Umbilical cord (tissue), 2 donors: ENCODE measurements around the gene FNBP1L. TPM values are rescaled to one million over a fixed set of nuclear protein-coding genes. Genes with fewer than 3 reads are reported as not detected.

Experiments used
- DNase-seq: peaks from one replicate; pipeline ENCODE4 v3.0.0-alpha.2; 2015; ENCODE audit warnings: low spot score
- total RNA-seq: library from RNA; depleted of rRNA; stranded (reverse); fragments of >200 nt; gene quantifications from one replicate; pipeline ENCODE4 v1.2.3, GENCODE V29; 2014; ENCODE audit warnings: low replicate concordance; ENCODE audit not compliant: insufficient read depth

Gene FNBP1L
- total RNA-seq, 1 donor from 2014 or later = 33.5 TPM

DNA sequence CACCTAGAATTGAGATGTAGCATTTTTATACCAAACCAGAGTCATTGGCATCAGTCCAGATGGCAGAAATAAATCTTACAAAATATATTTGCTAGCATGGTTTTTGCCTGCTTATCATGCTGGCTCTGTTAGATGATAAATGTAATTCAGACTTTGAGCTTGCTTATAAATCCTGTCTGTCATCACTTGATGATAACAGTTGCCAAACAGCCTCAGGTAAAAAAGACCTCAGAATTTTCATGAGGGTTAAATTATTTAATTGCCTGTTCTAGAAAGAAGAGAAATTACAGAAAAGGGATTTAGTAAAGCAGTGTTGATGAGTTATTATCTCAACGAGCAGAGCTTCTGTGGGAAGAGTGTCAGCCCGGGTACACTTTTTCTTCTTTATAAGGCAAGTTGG, 83.3 kb downstream of the FNBP1L start:
- peak; percentile 35 for DNase-seq

DNA sequence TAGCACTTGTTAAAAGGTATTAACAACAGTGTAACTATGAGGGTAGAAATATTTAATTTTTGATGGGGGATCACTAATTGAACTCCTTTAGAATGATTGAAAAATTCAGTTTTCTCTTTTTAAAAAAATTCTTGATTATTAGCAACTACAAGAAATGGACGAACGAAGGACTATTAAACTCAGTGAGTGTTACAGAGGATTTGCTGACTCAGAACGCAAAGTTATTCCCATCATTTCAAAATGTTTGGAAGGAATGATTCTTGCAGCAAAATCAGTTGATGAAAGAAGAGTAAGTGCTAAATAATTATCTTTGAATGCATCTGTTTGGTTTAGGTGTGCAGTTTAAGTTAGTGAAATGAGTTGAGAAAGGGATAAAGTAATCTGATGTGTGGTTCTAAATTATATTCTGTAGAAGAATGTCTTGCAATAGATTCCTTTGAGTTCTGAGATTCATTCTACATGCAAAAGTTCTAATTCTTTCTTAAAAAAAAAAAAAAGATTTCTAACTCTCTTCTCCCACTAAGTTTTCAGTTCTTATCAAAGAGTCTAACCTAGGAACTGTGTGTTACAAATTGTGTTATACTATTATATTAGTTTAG, 85.0 kb downstream of the FNBP1L start:
- DNase-seq = no peak

DNA sequence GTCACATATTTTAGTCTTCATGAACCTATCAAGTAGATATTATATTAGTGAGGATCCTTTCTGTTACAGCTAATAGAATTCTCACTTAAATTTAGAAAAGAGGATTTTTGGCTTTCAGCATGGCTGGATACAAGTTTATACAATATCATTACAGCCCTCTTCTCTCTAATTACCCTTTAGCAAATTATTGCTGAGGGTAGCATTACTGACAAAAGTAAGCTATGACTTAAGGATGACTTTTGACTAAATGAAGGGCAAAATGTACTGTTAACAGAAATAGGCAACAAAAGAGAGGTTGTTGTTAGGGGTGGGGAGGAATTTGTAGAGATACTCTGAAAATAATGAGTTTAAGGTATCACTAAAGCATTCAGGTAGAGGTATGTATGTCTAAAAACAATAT, 85.8 kb downstream of the FNBP1L start:
- DNase-seq = no peak

DNA sequence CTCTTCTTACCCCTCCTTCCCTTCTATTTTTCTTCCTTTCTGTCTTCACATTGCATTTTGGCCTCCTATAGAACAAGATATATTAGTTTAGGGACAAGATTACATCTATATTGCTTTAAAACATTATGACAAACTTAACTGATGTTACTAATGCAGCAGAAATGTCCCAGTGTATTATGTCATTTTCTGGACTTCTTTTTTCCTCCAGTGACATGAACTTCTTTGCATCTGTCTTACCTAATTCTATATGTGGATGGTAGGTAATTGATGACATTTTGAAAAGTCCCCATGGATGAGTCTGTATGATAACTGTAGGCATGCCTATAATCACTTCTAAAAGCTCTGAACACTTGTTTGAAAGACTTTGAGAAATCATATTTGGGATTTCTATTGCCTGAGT, 89.5 kb downstream of the FNBP1L start:
- no peak for DNase-seq

DNA sequence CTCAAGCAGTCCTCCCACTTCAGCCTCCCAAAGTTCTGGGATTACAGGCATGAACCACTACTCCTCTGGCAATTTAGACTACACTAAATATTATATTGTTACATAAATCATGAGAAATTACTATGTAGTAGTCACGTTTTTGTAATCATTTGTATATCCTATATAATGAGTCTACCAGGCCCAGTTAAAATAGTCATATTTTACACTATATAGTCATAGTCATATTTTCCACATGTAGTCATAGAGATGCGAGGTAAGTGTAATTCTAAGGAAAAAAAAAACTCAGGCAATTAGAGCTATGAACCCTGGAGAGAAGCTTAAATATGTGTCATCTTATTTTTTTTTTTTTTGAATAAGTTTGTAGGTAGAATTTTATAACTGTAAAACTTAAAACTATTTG, 90.0 kb downstream of the FNBP1L start:
- DNase-seq = no peak

DNA sequence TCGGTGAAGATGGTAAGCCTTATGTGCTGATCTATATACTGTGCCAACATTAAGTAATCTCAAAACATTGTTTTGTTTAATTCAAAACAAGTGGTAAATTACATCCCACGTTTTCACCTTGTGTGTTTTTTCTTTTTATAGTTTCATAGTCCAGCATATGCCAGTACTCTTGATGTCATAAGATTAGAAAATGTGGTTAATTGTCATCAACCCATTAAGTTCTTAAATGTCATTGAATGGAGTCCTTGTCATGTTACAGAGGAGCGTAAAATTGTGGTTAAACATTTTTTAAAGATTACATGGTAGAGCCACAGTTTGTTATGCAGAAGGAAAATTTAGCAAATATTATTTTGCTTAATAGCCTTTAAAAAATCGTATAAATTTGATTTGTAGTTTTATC, 93.1 kb downstream of the FNBP1L start:
- DNase-seq = no peak

DNA sequence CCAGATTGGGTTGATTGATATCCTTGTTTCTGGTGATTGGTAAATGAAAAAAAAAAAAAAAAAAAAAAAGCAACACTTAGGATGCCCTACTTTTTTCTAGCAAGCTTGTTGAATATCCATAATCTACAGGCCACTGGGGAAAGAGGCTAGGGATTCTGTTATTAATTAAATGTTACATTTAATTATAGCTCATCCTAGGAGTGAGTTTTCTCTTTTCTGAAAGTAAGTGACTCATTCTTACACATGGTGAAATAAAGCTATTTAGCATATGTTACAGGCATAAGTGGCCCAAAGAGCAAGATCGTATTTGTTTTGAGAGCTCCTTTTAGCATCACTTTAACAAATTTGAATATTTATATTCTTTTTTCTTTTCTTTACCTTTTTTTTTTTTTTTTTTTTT, 94.5 kb downstream of the FNBP1L start:
- DNase-seq = no peak

DNA sequence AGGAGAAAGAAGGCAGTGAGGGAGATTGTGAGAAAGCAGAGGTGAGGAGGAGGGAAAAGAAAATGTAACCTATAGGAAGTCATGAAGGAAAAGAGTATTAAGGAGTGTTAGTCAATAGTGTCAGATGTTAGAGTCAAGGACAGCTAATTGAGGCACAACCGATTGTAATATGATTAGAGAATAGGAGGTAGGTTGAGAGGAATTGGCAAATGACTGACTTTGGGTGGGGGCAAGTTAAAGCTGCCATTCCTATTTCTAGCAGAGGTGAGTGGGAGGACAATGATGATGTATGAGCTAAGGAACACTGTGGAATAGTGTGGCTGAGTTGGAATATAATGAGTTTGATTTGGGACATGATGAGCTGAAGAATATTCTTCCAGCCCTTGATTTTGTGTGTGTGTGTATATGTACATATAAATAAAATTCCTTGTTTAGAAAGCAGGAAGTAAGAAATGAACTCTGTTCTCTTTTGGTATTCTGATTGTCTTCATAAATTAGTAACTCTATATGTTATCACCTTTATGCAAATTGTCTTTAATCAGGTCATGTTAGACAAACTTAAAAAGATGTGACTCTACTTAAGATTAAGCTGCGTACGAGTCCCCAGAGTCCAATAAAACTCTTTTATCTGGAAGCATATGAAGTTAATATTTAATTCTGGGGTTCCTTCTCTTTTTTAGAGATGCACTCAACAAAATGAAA, 98.4 kb downstream of the FNBP1L start:
- DNase-seq = no peak

DNA sequence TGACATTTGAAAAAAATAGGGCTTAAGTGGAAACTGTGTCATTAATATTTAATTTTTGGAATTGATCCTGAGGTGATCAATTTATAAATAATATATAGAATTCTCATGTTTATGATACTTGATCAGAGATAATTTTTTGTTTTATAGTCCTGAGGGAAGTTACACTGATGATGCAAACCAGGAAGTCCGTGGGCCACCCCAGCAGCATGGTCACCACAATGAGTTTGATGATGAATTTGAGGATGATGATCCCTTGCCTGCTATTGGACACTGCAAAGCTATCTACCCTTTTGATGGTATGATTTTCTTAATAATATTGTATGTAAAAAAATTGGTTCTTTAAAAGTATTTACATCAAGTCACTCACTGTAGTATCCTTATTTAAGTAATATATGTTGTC, 101.2 kb downstream of the FNBP1L start:
- DNase-seq = no peak

DNA sequence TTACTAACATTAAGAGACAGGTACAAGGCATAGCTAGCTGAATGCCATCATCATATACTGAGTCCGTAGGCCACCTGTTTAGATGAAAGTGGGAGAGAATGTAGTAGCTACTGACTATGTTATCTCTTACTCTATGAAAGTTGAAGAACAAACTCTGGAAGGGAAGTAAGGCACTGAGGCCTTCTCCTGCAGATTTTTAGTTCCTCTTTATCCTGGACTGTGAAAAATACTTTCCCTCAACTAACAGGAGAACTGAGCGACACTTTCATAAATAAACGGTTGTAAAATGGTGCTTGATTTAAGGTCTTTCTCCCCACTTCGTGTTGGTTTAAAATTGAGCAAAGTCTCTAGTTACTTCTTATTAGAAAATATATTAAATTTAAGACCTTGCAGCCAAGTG, 101.9 kb downstream of the FNBP1L start:
- DNase-seq = no peak

DNA sequence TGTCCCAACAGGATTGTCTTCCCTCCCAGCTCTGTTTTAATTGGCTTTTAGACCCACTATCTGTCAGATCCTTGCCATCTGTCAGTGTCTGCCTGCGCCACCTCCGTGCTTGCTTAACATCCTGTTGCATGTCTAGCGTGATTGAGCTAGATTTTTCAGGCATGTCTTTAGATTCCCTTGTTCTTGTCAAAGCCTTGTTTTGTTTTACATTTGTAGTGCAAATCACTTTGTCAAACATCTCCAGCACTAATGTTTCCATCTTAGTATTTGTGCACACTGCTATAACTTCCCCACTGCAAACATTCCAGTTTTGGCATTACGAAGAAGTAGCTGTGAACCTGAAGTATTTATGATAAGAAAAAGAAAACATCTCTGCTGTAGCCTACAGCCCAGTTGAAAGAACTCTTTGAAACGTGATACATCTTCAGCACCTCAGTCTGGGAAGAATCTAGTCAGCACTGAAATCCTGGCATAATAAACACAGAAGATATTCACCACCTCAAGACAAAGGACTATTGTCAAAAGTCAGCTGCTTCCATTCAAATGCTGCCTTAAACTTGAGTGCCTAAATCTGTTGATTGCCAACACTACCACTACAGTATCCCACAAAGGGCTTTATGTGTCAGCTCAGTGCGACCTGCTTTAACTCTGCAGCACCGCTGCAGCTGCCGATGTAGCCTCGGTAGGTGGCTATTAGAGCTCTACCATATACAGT, 105.0 kb downstream of the FNBP1L start:
- DNase-seq = peak; percentile 15

DNA sequence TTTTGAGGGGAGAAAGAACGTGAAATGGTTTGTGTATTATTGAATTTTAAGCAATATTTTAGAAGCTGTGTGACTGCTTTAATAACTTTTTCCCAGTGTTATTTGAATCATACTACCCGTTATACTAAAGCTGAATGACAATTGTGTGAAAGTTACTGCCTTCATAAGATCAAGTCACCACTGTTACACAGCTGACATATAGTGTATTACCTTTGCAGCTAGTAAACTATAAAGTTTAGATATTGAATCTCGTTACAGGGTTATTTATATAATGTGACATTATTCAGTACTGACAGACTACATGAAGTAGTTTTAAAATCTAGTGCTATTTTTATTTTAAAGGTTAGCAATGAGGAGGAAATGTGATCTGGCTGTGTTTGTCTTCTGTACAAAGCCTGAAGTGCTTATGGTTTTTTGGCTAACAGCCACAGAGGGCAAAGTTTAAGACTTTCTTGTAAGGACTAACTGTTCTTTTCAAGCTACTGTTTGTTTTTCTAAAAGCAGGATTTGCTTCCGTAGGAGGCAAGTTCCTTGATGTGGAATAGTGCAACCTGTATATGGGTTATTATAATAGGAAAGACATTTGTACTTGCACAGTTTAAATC, 106.1 kb downstream of the FNBP1L start:
- DNase-seq = peak; percentile 50

DNA sequence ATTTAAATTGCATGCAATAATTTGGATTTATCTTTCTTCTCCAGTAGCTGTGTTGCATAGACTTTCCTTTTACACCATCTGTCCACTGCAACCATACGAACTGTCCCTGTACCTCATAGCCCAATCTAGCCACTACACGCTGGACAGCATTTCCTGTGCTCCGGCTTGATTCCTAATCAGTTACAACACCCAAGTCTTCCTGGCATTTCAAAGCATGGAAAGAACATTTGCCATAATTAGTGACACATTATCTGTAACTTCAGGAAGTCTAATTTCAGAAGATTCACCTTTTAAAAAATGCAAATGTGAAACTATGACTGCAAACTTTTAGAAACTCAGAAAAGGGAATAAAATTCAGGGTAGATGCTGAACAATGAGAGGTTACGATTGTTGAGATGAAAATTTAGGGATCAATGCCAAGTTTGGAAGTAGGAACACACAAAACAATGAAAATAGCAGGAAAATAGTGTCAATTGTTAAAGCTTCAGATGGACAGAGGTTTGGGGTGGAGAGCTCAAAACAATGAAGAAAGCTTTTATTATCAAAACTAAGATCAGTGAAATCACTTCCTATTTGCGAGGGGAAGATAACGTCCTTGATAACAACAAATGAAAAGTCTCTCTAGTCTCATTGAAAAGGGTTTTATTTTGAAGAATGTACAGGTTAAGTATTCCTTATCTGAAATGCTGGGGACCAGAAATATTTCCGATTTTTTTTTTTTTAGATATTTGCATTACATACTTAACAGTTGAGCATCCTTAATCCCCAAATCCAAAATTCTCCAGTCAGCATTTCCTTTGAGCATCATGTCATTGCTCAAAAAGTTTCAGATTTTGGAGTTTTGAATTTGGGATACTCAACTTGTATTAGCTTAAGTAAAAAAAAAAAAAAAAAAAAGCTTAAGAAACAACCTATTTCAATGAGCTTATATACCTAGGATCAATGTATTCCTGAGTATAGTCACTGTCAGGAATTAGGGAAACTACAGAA, 107.3 kb downstream of the FNBP1L start:
- DNase-seq = no peak

DNA sequence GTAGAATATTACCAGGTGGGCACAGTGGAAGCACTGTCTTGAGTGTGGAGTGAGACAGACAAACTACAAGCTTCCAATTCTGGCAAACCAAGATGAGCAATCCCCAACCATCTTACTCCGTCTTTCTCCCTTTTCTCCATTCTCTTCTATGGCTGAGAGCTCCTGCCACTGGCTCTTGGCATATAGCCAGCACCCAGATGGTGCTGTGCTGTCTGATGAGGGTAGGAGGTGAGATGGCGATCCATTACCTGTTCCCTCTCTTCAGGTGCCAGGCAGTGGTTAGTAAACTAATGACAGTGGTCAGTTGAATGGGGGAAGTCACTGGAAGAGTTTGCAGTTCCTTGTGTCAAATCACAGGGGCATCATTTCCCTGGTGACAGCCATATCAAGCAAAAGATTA, 108.4 kb downstream of the FNBP1L start:
- no peak for DNase-seq

DNA sequence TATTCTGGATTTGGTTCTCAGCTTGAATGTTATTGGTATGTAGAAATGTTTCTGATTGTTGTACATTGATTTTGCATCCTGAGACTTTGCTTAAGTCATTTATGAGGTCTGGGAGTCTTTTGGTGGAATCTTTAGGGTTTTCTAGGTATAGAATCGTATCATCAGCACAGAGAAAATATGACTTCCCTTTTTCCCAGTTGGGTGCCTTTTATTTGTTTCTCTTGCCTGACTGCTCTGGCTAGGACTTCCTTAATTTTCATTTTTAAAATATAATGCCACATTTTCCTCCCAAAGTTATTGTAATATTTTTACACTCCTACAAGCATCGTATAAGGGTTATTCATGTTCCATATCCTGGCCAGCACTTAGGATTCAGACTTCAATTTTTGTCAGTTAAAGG, 111.1 kb downstream of the FNBP1L start:
- DNase-seq = no peak

DNA sequence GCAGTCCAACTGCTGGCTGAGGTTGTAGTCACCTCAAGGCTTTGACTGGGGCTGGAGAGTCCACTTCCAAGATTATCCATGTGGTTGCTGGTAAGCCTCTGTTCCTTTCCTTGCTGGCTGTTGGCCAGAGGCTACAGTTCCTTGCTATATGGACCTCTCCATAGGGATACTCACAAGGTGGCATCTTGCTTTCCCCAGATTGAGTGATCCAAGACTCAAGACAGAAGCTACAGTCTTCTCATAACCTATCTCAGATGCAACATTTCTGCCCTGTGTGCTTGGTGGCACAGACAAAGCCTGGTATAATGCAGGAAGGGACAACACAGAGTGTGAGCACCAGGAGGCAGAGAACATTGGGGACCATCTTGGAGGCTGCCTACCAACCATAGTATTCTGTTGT, 111.8 kb downstream of the FNBP1L start:
- DNase-seq = no peak

DNA sequence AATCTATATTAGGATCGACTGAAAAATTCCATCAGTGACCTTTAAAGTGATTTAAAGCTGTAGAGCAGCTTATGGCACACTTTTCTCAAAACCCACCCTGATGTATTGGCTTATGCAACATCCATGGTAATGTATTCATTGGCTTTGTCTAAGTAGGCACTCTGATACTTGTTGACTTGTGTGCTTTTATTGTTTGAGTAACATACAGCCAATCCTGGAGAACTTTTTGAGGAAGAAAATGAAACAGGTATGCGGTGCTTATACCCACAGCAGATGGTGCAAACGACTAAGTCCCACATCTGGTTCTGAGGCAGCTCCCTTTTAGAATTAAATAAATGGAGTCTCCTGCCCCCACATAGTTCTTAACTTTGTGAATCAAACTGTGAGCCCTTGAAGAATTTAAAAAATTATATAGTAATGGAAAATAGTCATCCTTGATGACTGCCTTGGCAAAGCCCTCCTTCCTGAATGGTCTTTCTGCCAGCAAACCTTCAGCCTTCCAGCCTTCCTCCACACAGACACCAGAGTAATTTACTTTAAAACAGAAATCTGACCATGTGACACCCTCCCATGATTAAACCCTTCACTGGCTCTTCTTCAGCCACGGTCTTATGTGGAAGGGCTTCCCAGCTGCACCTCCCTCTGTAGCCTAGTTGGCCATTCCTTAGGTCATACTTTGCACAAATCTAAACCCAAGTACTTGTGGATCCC, 117.7 kb downstream of the FNBP1L start:
- DNase-seq = no peak

DNA sequence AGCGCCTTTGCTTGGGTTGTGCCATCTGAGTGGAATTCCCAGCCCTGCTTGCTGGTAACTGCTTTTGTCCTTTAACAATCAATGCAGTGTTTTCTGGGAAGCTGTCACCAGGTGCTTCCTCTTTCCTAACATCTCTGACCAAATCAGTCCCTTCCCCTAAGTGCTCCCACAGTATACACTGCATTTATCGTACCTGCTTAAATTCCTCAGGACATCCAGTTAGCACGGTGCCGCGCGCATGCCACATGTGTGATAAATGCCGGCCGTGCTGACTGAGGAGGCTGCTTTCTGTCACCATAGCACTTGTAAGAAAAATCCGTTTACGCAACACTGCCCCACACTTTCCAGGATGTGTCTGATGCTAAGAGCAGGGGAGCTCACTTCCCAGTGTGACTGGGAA, 118.3 kb downstream of the FNBP1L start:
- peak; percentile 38 for DNase-seq

DNA sequence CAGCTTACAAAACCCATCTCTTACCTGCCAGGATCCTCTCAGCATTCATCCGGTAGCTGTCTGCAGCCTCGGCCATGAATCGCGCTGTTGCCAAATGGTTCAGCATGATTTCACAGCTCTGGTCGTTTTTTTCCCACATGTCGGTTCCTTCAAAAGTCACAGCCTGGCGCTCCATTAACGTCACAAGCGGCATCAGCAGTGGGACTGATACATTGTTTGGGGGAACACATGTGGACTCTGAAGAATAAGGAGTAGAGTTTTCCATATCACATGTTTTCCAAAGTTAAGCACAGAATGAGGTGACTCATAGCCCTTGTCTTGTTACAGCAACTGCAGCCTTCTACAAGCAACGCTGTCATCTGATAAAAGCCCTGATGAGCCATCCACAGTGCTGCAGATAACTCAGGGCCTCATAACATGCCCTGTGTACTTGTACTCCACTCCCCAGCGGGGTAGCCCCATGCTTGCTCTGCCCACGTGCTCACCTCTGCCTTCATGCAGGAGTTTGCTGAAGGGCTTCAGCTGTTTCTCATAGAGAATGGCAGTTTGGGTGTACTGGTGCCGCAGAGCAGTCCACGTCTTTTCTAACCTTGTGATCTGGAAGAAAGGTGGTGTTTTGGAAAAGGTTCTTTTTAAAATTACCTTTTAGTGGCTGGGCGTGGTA, 119.5 kb downstream of the FNBP1L start:
- DNase-seq = peak; percentile 81

DNA sequence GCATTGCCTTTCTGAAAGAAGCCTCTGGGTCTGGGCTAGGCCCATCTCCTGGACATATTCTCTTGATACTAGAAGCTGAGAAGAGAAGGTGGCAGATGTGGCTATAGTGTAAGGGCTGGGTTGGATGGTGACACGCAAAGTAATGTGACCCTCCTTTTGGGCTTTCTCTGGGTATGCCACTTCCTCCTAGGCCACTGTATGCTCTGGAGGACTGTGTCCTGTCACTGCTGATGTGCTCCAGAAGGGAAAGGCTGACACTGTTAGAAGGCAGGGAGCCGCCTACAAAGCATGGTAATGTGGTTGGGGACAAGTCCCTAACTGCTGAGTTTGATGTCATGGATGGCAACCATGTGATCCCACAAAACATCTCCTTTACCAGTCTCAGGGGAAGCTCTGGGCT, 121.6 kb downstream of the FNBP1L start:
- no peak for DNase-seq
